Stomach smooth muscle (tissue), 2 donors: ENCODE data around the gene AR.

Experiments used
- H3K27ac ChIP-seq: one replicate; pipeline ENCODE4 v1.7.0; 2013; ENCODE audit warnings: mild to moderate bottlenecking, low read length, inconsistent platforms
- H3K27me3 ChIP-seq, 2 donors: one replicate each; pipeline ENCODE4 v1.7.0; 2013; ENCODE audit warnings: low read length in 2 of 2; ENCODE audit not compliant: insufficient read depth in 2 of 2, control insufficient read depth in 1 of 2
- H3K36me3 ChIP-seq, 2 donors: one replicate each; pipeline ENCODE4 v1.7.0; 2013; ENCODE audit warnings: low read length in 2 of 2; ENCODE audit not compliant: control insufficient read depth in 2 of 2, insufficient read depth in 2 of 2
- H3K4me1 ChIP-seq: one replicate; pipeline ENCODE4 v1.7.0; 2013; ENCODE audit warnings: low read length; ENCODE audit not compliant: control insufficient read depth, insufficient read depth
- H3K4me3 ChIP-seq, 2 donors: one replicate each; pipeline ENCODE4 v1.7.0; 2013; ENCODE audit warnings: low read length in 2 of 2
- H3K9ac ChIP-seq, 2 donors: one replicate each; pipeline ENCODE4 v1.7.0; 2013; ENCODE audit warnings: low read length in 2 of 2, mild to moderate bottlenecking in 1 of 2
- H3K9me3 ChIP-seq, 2 donors: one replicate each; pipeline ENCODE4 v1.7.0; 2013; ENCODE audit warnings: low read length in 2 of 2; ENCODE audit not compliant: control insufficient read depth in 2 of 2
- donor health status: healthy.
- donor health status: Pancreatic carcinoma.

Gene AR

DNA sequence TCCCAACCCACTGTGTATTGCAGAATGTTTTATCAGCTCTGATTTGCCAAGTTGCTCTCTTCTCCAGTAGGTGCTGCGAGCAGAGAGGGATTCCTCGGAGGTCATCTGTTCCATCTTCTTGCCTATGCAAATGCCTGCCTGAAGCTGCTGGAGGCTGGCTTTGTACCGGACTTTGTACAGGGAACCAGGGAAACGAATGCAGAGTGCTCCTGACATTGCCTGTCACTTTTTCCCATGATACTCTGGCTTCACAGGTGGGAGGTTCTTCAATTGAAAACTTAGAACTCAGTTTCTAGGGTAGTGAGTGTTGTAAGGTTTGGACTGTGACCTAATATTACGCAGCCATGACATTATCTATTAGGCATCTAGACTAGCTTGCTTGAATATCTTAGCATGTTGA is 24.9 kb downstream of the AR start:
- H3K4me1 ChIP-seq: no peaks in the 10 kb centered on the region
- no peak overlapping the region for H3K27ac ChIP-seq
- no peak overlapping the region for H3K4me3 ChIP-seq
- H3K27me3 ChIP-seq: peaks cover 0 to 3% of the 10 kb centered on the region in 2 donors
- H3K36me3 ChIP-seq: no peaks in the 10 kb centered on the region
- H3K9me3 ChIP-seq: no peaks in the 10 kb centered on the region
- H3K9ac ChIP-seq: no peak overlapping the region

DNA sequence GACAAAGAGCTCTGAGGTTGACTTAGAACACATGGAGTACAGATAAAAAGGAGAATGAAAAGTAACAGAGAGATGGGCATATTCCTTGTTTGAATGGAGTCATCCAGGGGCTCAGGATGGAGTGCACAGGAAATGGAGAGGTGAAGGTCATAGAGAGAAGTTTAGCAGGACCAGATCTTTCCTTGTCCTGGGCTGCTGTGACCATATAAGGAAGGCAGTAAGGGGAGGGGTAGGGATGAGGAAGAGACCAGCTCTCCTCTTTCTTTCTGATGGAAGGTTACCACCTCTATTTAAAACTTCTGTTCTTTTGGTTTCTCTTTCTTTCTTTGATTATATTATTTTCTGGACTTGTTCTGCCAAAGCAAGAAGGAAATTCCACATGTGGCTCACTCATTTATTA is 27.0 kb downstream of the AR start:
- H3K36me3 ChIP-seq: no peaks in the 10 kb centered on the region
- no peaks in the 10 kb centered on the region for H3K9me3 ChIP-seq
- H3K9ac ChIP-seq: no peak overlapping the region
- H3K27me3 ChIP-seq: peaks cover 0 to 3% of the 10 kb centered on the region in 2 donors
- H3K4me1 ChIP-seq: no peaks in the 10 kb centered on the region
- H3K4me3 ChIP-seq: no peak overlapping the region
- no peak overlapping the region for H3K27ac ChIP-seq

DNA sequence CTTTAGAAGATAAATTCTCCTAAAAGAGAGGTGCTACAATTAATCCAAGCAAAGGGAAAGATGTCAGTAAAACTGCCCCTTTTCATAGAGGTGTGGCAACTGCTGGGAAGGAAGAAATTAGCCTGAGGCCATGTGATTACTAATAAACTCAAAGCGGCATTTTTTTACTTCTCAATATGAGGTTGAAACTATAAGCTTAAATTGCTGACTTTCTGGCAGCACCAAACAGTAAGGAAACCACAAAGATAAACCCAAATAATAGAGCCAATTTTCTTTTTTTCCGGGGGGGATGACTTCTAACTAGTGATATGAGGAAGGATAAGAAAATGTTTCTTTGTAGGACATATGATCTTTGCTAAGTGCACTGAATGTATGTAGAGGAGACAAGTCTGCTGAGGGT is 30.9 kb downstream of the AR start:
- H3K4me3 ChIP-seq: no peak overlapping the region
- no peaks in the 10 kb centered on the region for H3K27me3 ChIP-seq
- H3K4me1 ChIP-seq: no peaks in the 10 kb centered on the region
- no peak overlapping the region for H3K27ac ChIP-seq
- H3K36me3 ChIP-seq: no peaks in the 10 kb centered on the region
- no peaks in the 10 kb centered on the region for H3K9me3 ChIP-seq
- no peak overlapping the region for H3K9ac ChIP-seq

DNA sequence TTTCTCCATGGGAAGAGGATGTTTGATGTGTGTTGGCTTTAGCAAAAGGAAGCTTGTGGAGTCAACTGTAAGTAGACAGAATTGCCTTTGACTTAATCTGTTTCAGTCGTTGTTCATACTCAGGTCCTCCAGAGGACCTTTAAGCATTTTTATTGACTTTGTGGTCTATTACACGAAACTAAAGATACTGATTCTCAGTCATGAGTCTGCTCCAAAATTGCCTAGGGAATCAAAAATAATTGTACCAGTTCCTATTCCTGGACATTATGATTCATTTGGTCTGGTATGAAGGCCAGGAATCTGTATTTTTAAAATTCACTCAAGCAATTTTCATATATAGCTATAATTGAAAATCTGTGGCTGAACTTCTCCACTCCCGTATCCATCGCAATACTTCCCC is 38.6 kb downstream of the AR start:
- Histone ChIP-seq H3K27me3 (no peaks in the 10 kb centered on the region), H3K27ac (no peak overlapping the region), H3K36me3 (no peaks in the 10 kb centered on the region), H3K4me1 (no peaks in the 10 kb centered on the region), H3K4me3 (no peak overlapping the region), H3K9me3 (no peaks in the 10 kb centered on the region), H3K9ac (no peak overlapping the region)

DNA sequence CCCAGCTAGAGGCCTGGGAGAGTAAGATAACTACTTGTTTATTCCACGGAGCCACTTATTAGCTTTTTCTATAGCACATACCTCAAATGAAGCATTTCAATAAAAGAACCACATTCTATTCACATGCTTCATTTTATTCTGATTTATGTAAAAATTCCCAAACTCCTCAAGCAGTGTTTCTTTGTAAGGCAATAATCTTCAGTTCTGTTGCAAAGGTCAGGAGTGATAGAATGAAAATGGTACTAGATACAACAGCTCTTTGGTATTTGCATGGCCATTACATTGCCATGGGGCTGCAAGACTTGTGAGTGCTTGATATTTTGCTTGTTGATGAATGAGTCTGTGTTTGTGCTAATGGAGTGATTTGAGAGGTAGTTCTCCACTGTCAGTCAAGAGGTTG is 39.4 kb downstream of the AR start:
- H3K4me1 ChIP-seq: no peaks in the 10 kb centered on the region
- H3K9ac ChIP-seq: no peak overlapping the region
- no peak overlapping the region for H3K27ac ChIP-seq
- H3K27me3 ChIP-seq: no peaks in the 10 kb centered on the region
- no peaks in the 10 kb centered on the region for H3K9me3 ChIP-seq
- H3K4me3 ChIP-seq: no peak overlapping the region
- no peaks in the 10 kb centered on the region for H3K36me3 ChIP-seq

DNA sequence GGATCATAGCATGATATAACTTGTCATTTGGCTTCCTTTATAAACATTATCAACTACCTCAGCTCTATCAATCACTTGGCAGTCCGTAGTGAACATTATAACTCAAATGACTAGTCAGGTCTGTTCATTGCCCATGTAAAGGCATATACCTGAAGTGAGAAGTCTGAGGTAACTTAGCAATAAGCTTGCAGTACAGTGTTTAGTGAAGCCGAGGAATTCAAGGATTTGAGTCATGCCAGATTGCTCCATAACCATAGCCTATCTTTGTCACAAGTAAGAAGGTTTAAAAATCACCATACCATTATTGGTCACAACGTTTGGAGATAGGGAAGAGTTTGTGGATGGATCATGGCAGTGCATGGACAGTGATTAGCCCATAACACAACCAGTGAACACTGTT is 41.6 kb downstream of the AR start:
- H3K4me3 ChIP-seq: no peak overlapping the region
- no peak overlapping the region for H3K9ac ChIP-seq
- H3K36me3 ChIP-seq: no peaks in the 10 kb centered on the region
- H3K27ac ChIP-seq: no peak overlapping the region
- H3K4me1 ChIP-seq: no peaks in the 10 kb centered on the region
- H3K27me3 ChIP-seq: no peaks in the 10 kb centered on the region
- no peaks in the 10 kb centered on the region for H3K9me3 ChIP-seq

DNA sequence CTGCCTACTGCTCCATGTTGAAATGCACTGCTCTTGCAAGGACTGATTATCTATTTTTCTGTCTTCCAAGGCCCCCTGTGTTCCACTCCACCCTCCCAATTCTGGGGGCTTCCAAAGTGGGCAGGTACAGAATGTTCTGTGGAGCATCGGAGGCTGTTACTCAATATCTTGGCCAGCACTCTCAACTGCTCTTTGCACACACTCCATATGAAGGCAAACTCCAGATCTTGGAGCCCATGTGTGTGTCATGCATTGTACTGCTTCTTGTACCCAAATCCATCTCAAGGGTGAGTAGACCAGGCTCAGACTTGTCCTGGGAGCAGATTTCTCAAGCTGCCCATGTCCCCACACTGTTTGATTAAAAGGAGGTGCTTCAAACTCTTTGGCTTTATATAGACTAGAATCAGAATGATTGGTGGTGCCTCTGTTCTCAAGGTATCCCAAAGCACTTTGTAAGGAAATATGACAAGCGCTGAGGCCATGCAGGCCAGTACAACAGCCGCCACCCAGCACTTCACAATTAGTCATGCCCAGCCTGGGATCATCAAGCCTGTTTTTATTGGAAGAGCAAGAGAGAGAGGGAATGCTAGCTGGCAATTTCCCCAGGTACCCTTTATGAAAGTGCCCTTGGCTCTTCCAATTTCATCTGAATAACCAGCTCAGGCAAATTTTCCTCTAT is 44.3 kb downstream of the AR start:
- Histone ChIP-seq H3K9me3 (no peaks in the 10 kb centered on the region), H3K4me1 (no peaks in the 10 kb centered on the region), H3K9ac (no peak overlapping the region), H3K27me3 (no peaks in the 10 kb centered on the region), H3K4me3 (no peak overlapping the region), H3K27ac (no peak overlapping the region), H3K36me3 (no peaks in the 10 kb centered on the region)

DNA sequence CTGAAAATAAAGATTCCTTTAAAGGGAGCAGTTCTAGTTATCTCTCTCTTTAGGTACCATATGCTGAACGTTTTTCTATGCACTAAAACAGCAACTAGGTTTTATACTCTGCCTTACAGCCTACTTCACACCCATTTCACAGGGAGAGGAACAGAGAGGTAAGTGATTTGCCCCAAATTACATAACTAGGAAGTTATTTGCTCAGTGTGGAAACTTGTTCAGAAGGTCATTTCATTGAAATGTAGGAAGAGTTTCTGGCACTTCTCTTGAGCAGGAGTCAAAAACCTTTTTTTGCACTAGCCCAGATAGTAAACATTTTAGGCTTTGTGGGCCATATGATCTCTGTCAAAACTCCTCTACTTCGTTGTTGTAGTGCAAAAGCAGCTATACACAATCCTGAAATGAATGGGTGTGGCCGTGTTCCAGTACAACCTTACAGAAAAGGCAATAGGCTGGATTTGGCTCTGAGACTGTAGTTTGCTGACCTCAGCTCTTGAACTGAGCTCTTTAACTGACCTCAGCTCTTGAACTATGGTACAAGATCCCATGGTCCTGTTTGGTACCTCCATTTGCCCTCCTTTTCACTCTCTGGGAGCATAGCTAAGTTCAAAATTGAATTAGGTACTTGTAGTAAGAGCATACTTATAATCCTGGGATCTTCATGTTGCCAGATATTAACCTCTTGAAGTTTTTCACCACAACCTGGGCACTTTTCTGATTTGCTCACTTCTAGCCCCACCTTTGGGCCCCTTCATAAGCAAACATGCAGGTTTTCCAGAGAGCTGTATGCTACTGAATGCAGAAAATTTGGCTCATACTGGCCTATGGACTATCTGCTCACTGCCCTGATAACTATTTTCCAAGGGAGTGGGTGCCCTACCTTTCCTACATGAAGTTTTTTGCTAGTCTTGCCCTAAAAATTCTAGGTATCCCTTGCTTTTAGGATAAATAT is 53.3 kb downstream of the AR start:
- H3K9ac ChIP-seq: no peak overlapping the region
- no peaks in the 10 kb centered on the region for H3K9me3 ChIP-seq
- no peaks in the 10 kb centered on the region for H3K36me3 ChIP-seq
- no peak overlapping the region for H3K27ac ChIP-seq
- H3K4me1 ChIP-seq: peaks cover 4% of the 10 kb centered on the region
- no peaks in the 10 kb centered on the region for H3K27me3 ChIP-seq
- H3K4me3 ChIP-seq: no peak overlapping the region

DNA sequence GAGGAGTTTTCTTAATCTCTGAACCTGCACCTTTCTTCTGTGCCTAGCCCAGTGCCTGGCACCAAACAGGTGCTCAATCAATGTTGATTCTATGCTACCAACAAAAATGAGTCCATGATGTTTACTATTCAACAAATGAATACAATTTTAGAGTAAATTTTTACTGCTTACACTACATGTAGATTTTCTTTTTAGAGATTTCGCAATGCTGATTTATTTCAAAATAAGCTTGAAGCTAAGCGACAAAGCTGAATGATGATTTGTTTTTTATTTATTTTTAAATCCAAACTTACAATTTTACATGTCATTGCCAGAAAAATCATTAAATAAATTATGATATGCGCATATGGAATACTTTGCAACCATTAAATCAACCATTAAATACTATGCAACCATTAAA is 55.7 kb downstream of the AR start:
- H3K9me3 ChIP-seq: no peaks in the 10 kb centered on the region
- H3K4me1 ChIP-seq: peaks cover 6% of the 10 kb centered on the region
- H3K27ac ChIP-seq: no peak overlapping the region
- H3K36me3 ChIP-seq: no peaks in the 10 kb centered on the region
- H3K4me3 ChIP-seq: no peak overlapping the region
- no peaks in the 10 kb centered on the region for H3K27me3 ChIP-seq
- H3K9ac ChIP-seq: no peak overlapping the region

DNA sequence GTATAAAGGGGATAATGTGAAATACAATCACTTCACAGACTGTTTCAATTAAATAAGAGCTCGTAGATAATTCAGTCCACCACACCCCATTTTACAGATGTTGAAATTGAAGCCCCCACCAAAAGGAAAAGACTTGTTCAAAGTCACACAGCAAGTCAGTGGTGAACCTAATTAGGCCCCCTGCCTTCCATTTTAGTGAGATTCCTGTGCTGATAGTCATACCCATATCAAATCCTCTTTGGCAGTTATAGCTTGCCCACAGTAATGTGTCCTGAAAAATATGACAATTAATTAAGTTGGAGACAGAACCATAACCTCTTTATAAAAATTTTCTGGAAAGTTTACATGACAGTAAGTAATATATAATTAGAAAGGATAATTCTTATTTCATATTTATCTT is 58.0 kb downstream of the AR start:
- no peak overlapping the region for H3K9ac ChIP-seq
- H3K4me3 ChIP-seq: no peak overlapping the region
- H3K36me3 ChIP-seq: no peaks in the 10 kb centered on the region
- H3K9me3 ChIP-seq: no peaks in the 10 kb centered on the region
- no peak overlapping the region for H3K27ac ChIP-seq
- H3K27me3 ChIP-seq: no peaks in the 10 kb centered on the region
- H3K4me1 ChIP-seq: peaks cover 6% of the 10 kb centered on the region
